ENCODE data around the gene OBI1.

GRCh38 chr13:78608688-78609463, 50.1 kb downstream of the OBI1 start:
- TF ChIP-seq CTCF (conservative IDR thresholded peaks at IDR 0.05; ENCODE audit: low read depth, low read length) (no peak), EZH2phosphoT487 (IDR thresholded peaks at IDR 0.05; ENCODE audit: borderline replicate concordance, low read length) (no peak)

All from PC-3 (cell line).